Glutamatergic neuron (in vitro differentiated cells): Measurements from ENCODE around the gene PEAK1. TPM values are rescaled to one million over a fixed set of nuclear protein-coding genes. Genes with fewer than 3 reads are reported as not detected.

Source experiments
- DNase-seq: peaks from one replicate; pipeline ENCODE4 v3.0.0; 2022
- H3K27ac Mint-ChIP-seq: one replicate; pipeline ENCODE4 v1.8.0; 2020; ENCODE audit warnings: mild to moderate bottlenecking, mixed read lengths, inconsistent platforms; ENCODE audit not compliant: unreplicated experiment
- H3K27me3 Mint-ChIP-seq: one replicate; pipeline ENCODE4 v1.8.0; 2020; ENCODE audit warnings: mild to moderate bottlenecking, moderate library complexity, mixed read lengths, inconsistent platforms; ENCODE audit not compliant: unreplicated experiment
- H3K36me3 Mint-ChIP-seq: one replicate; pipeline ENCODE4 v1.8.0; 2020; ENCODE audit warnings: mild to moderate bottlenecking, mixed read lengths, inconsistent platforms; ENCODE audit not compliant: unreplicated experiment
- H3K4me1 Mint-ChIP-seq: one replicate; pipeline ENCODE4 v1.8.0; 2020; ENCODE audit warnings: mild to moderate bottlenecking, low read depth, mixed read lengths, inconsistent platforms; ENCODE audit not compliant: unreplicated experiment
- H3K4me3 Mint-ChIP-seq: one replicate; pipeline ENCODE4 v1.8.0; 2020; ENCODE audit warnings: mild to moderate bottlenecking, mixed read lengths, inconsistent platforms; ENCODE audit not compliant: unreplicated experiment
- H3K9me3 Mint-ChIP-seq: one replicate; pipeline ENCODE4 v1.8.0; 2020; ENCODE audit warnings: mild to moderate bottlenecking, moderate library complexity, mixed read lengths, inconsistent platforms; ENCODE audit not compliant: unreplicated experiment
- total RNA-seq: library from RNA; stranded (reverse); fragmentation: NEBNext Ultra II Directional; extraction: Animal tissue kit (Norgen Biotek cat#: 25700); gene quantifications from one replicate; pipeline ENCODE4 v1.2.1, GENCODE V29; 2021; ENCODE audit not compliant: unreplicated experiment
- TF ChIP-seq, protein P1 (sequence below): fragments of 200-600 bp; sonication (generic); IDR thresholded peaks from one replicate; pipeline ENCODE4 v1.5.0; 2021; ENCODE audit not compliant: partially characterized antibody, unreplicated experiment

PEAK1 gene
- total RNA-seq, 1 donor from 2014 or later, result 110 TPM

DNA sequence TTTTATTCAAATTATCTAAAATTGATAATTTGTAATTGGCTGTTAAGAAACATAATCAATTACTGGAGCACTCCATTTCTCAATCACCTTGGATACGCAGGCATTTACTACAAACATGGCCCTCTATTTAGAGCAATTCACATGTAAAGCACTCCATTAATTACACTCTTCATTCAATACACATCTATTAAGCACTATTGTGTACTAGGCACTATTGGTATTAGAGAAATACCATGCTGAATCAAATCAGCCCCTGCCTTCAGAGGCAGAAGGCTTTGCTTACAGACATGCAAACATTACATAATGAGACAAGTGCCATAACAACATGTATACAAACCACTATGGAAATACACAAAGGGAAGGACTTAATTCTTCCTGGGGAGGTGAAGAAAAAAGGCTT lies 69.1 kb downstream of the PEAK1 start:
- Mint-ChIP-seq H3K27ac (no peak overlapping the region), H3K27me3 (peaks cover 2% of the 10 kb centered on the region), H3K9me3 (no peaks in the 10 kb centered on the region), H3K36me3 (no peaks in the 10 kb centered on the region), H3K4me3 (no peak overlapping the region), H3K4me1 (peaks cover 34% of the 10 kb centered on the region)
- TF ChIP-seq, protein P1, sequence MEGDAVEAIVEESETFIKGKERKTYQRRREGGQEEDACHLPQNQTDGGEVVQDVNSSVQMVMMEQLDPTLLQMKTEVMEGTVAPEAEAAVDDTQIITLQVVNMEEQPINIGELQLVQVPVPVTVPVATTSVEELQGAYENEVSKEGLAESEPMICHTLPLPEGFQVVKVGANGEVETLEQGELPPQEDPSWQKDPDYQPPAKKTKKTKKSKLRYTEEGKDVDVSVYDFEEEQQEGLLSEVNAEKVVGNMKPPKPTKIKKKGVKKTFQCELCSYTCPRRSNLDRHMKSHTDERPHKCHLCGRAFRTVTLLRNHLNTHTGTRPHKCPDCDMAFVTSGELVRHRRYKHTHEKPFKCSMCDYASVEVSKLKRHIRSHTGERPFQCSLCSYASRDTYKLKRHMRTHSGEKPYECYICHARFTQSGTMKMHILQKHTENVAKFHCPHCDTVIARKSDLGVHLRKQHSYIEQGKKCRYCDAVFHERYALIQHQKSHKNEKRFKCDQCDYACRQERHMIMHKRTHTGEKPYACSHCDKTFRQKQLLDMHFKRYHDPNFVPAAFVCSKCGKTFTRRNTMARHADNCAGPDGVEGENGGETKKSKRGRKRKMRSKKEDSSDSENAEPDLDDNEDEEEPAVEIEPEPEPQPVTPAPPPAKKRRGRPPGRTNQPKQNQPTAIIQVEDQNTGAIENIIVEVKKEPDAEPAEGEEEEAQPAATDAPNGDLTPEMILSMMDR, result no peak
- DNase-seq, result no peak

DNA sequence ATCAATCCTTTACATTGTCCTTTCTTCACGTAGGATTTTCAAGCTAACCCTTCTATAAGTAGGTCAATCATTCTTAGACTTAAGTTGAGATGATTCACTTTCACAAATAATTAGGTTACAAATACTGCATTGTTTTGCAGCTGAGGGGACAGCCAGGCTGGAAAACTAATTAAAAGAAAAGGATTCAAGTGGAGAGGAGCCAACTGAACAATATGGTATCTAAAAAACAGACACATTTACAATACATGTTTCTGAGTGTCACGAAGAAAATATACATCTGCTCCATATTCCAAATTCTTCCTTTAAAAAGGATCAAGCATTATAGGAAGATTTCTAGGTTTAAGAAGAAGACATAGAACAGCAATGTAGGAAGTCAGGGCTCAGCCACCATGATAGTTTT lies 70.2 kb downstream of the PEAK1 start:
- TF ChIP-seq, protein P1, result no peak
- no peak overlapping the region for H3K27ac Mint-ChIP-seq
- no peaks in the 10 kb centered on the region for H3K9me3 Mint-ChIP-seq
- H3K27me3 Mint-ChIP-seq, result peaks cover 2% of the 10 kb centered on the region
- no peak for DNase-seq
- H3K4me1 Mint-ChIP-seq, result peaks cover 34% of the 10 kb centered on the region
- no peak overlapping the region for H3K4me3 Mint-ChIP-seq
- no peaks in the 10 kb centered on the region for H3K36me3 Mint-ChIP-seq

DNA sequence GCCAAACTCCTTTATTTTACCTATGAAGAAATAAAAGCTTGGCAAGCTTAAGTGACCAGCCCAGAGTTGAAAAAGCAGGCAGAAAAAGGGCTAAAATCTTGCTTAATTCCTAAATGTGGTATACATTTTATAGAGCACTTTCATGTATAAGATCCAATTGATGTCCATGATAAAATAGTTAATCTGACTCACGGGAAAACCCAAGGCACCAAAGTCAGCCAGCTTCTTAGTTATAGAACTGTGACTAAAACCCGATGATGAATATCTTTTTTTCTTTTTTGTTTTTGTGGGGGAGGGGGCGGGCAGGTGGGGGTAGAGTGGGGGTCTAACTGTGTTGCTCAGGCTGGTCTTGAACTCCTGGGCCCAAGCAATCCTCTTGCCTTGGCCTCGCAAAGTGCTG lies 71.4 kb downstream of the PEAK1 start:
- no peak for DNase-seq
- Mint-ChIP-seq H3K36me3 (no peaks in the 10 kb centered on the region), H3K4me3 (no peak overlapping the region), H3K4me1 (peaks cover 29% of the 10 kb centered on the region), H3K27ac (no peak overlapping the region), H3K9me3 (no peaks in the 10 kb centered on the region), H3K27me3 (peaks cover 2% of the 10 kb centered on the region)
- TF ChIP-seq, protein P1, result no peak

DNA sequence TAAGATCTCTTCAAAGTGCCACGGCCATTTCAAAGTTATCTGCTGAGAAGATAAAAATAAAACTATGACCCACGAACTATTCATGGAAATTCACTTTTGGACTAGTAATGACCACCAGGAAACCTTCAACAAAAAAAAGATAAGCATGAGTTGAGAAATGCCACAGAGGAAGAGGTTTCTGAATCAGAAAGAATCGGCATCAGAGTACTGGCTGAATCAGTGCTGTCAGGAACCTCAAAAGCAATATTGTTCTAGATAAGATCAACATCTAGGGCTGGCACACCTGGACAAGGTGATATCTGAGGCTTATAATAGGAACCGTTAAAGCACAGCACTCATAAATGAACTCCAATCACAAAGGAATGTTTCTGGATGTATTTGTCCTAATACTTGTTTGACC lies 72.7 kb downstream of the PEAK1 start:
- Mint-ChIP-seq H3K36me3 (no peaks in the 10 kb centered on the region), H3K9me3 (no peaks in the 10 kb centered on the region), H3K4me3 (no peak overlapping the region), H3K4me1 (peaks cover 26% of the 10 kb centered on the region), H3K27me3 (peaks cover 2% of the 10 kb centered on the region), H3K27ac (no peak overlapping the region)
- no peak for DNase-seq
- TF ChIP-seq, protein P1, result no peak

DNA sequence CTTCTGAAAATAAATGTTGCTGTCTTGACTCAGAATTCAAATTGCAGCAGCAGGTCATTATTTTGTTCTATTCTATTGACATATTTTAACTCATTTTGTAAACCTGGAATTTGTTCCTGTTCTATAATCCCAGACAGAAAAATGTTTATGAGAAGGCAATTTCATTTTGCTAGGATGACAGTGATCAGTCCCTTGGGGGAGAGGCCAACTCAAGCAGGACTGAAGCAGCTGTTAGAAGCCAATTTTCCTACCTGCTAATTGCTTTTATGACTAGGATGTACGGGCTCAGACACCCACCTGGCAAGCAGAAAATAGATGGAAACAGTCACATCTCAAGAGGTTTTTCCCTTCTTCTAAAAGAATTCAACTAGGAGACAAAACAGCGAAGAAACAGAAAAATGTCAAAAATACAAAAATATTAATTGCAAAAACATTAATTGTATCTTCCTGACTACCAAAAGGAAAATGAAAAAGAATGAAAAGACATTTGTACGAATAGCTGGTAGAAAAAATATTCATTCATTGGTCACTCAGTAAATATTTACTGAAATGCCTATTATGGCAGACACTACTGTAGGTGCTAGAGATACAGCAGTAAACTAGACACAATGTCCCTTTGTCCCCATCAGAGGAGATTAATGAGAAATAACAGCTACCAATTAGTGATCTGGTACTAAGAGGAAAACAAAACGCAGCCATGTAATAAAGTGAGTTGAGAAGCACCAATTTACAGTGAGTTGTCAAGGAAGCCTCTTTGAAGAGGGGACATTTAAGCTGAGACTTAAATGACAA lies 73.5 kb downstream of the PEAK1 start:
- Mint-ChIP-seq H3K4me3 (peak overlapping the region; percentile 10), H3K27me3 (no peaks in the 10 kb centered on the region), H3K27ac (peak overlapping the region; percentile 23), H3K9me3 (no peaks in the 10 kb centered on the region), H3K4me1 (peaks cover 22% of the 10 kb centered on the region), H3K36me3 (peaks cover 3% of the 10 kb centered on the region)
- TF ChIP-seq, protein P1, result no peak
- no peak for DNase-seq
